NCI-H1417 treated with DMSO at 0.1 percent for 48 hours (cell line): Measurements from ENCODE around the gene TMEM178B.

Source experiments
- DNase-seq: peaks from one replicate; lab custom pipeline; 2025; lab: John Stamatoyannopoulos, UW

TMEM178B gene

GRCh38 chr7:141221007-141221612 lies 147.2 kb downstream of the TMEM178B start:
- no peak for DNase-seq

GRCh38 chr7:141225916-141226618 lies 152.2 kb downstream of the TMEM178B start:
- no peak for DNase-seq

- DNase-seq = no peak
Observed at GRCh38 chr7:141227454-141227853, 153.6 kb downstream of the TMEM178B start.

- DNase-seq = no peak
Observed at GRCh38 chr7:141228482-141228881, 154.6 kb downstream of the TMEM178B start.

- DNase-seq = peak; percentile 6
Observed at GRCh38 chr7:141231018-141231792, 157.3 kb downstream of the TMEM178B start.

GRCh38 chr7:141232286-141233051 lies 158.6 kb downstream of the TMEM178B start:
- DNase-seq = no peak

GRCh38 chr7:141234335-141235105 lies 160.7 kb downstream of the TMEM178B start:
- DNase-seq = no peak

- no peak for DNase-seq
Observed at GRCh38 chr7:141235656-141236055, 161.8 kb downstream of the TMEM178B start.

GRCh38 chr7:141238596-141239243 lies 164.9 kb downstream of the TMEM178B start:
- DNase-seq = no peak

- DNase-seq = no peak
Observed at GRCh38 chr7:141239661-141240060, 165.8 kb downstream of the TMEM178B start.

- DNase-seq = no peak
Observed at GRCh38 chr7:141242568-141242967, 168.7 kb downstream of the TMEM178B start.

- DNase-seq = no peak
Observed at GRCh38 chr7:141243368-141243767, 169.5 kb downstream of the TMEM178B start.

GRCh38 chr7:141244435-141244834 lies 170.6 kb downstream of the TMEM178B start:
- DNase-seq = no peak

- DNase-seq = no peak
Observed at GRCh38 chr7:141246426-141246825, 172.6 kb downstream of the TMEM178B start.

- DNase-seq = no peak
Observed at GRCh38 chr7:141251180-141251579, 177.3 kb downstream of the TMEM178B start.

GRCh38 chr7:141251957-141252356 lies 178.1 kb downstream of the TMEM178B start:
- DNase-seq = no peak

- DNase-seq = no peak
Observed at GRCh38 chr7:141257597-141257996, 183.7 kb downstream of the TMEM178B start.

GRCh38 chr7:141258559-141258958 lies 184.7 kb downstream of the TMEM178B start:
- DNase-seq = no peak

GRCh38 chr7:141262101-141263090 lies 188.5 kb downstream of the TMEM178B start:
- DNase-seq = no peak

- DNase-seq = no peak
Observed at GRCh38 chr7:141263508-141263907, 189.6 kb downstream of the TMEM178B start.
